Measurements from ENCODE around the gene ZP1. TPM values are rescaled to one million over a fixed set of nuclear protein-coding genes. Genes with fewer than 3 reads are reported as not detected.

Gene ZP1
- total and polyA plus RNA-seq, 2 experiments from 2014 or later, result not detected

- no peak overlapping the region for H3K27ac ChIP-seq (ENCODE audit: low read depth)
- Mint-ChIP-seq H3K27ac (no peak overlapping the region), H3K9me3 (no peaks in the 10 kb centered on the region; the same call in 2 of the 3 replicates), H3K27me3 (ENCODE audit: insufficient read depth, low read depth, poor library complexity) (peaks cover 4% of the 10 kb centered on the region), H3K4me3 (no peak overlapping the region), H3K36me3 (ENCODE audit: low read depth) (no peaks in the 10 kb centered on the region), H3K4me1 (peaks cover 6% of the 10 kb centered on the region; the same call in 2 of the 3 replicates)
- TF ChIP-seq ZNF114 (CRISPR knock-in tag; IDR thresholded peaks at IDR 0.05) (no peak), CREB1 (CRISPR knock-in tag; IDR thresholded peaks at IDR 0.05; ENCODE audit: low read depth) (no peak), POLR2AphosphoS5 (IDR thresholded peaks at IDR 0.05; ENCODE audit: low read depth) (no peak), ZNF331 (CRISPR knock-in tag; IDR thresholded peaks at IDR 0.05; ENCODE audit: low read depth) (no peak), EZH2 (IDR thresholded peaks at IDR 0.05; ENCODE audit: low read depth, unreplicated experiment) (no peak), CTCF (conservative IDR thresholded peaks at IDR 0.05; ENCODE audit: low read depth in 2 of 2) (no peak), EZH2phosphoT487 (IDR thresholded peaks at IDR 0.05; ENCODE audit: unreplicated experiment) (no peak), STAT1 (IDR thresholded peaks at IDR 0.05; ENCODE audit: unreplicated experiment) (no peak), REST (IDR thresholded peaks at IDR 0.05; ENCODE audit: unreplicated experiment) (no peak), ETS1 (IDR thresholded peaks at IDR 0.05) (no peak), NANOG (IDR thresholded peaks at IDR 0.05; ENCODE audit: borderline replicate concordance) (no peak), ZNF462 (CRISPR knock-in tag; IDR thresholded peaks at IDR 0.05) (no peak), JUNB (IDR thresholded peaks at IDR 0.05; ENCODE audit: unreplicated experiment) (no peak)
- no peaks in the 10 kb centered on the region for H3K36me3 ChIP-seq (ENCODE audit: insufficient read depth)
- no peaks in the 10 kb centered on the region for H3K79me2 ChIP-seq (replicated peaks; ENCODE audit: insufficient read depth)
- no peak overlapping the region for H2AFZ ChIP-seq
- no peak overlapping the region for H3K4me2 ChIP-seq
- no peaks in the 10 kb centered on the region for H3K4me1 ChIP-seq (ENCODE audit: insufficient read depth)
- no peaks in the 10 kb centered on the region for H4K20me1 ChIP-seq (replicated peaks; ENCODE audit: insufficient read depth)
- ATAC-seq (peak; percentile 15; the same call in 2 of the 3 replicates), DNase-seq (ENCODE audit: low spot score) (peak; percentile 58)
- no peak overlapping the region for H3K4me3 ChIP-seq
- no peaks in the 10 kb centered on the region for H3K27me3 ChIP-seq (ENCODE audit: insufficient read depth)
- no peaks in the 10 kb centered on the region for H3K9me2 ChIP-seq (ENCODE audit: insufficient read depth)
- H3F3A ChIP-seq (replicated peaks; ENCODE audit: low read depth), result no peaks in the 10 kb centered on the region
Measured at GRCh38 chr11:60870276-60870675, 2.9 kb downstream of the ZP1 start.

Measured in GM23338 (cell line).